Type B pancreatic cell (in vitro differentiated cells): ENCODE data around the gene MAB21L2. TPM values are rescaled to one million over a fixed set of nuclear protein-coding genes. Genes with fewer than 3 reads are reported as not detected.
A peak's percentile ranks its signal among the peaks of the same experiment; 100 is the strongest.

Source experiments
- DNase-seq: peaks from one replicate; pipeline ENCODE4 v3.0.0; 2021; ENCODE audit warnings: mixed read lengths; ENCODE audit not compliant: unreplicated experiment; ENCODE audit errors: extremely low spot score
- H3K27ac Mint-ChIP-seq: 2 replicates; pipeline ENCODE4 v1.8.0; 2021; ENCODE audit warnings: mild to moderate bottlenecking, mixed read lengths
- H3K27me3 Mint-ChIP-seq: 2 replicates; pipeline ENCODE4 v1.8.0; 2021; ENCODE audit warnings: mixed read lengths
- H3K36me3 Mint-ChIP-seq: 2 replicates; pipeline ENCODE4 v1.8.0; 2021; ENCODE audit warnings: mixed read lengths
- H3K4me1 Mint-ChIP-seq: one replicate; pipeline ENCODE4 v1.8.0; 2021; ENCODE audit warnings: mixed read lengths; ENCODE audit not compliant: unreplicated experiment
- H3K4me3 Mint-ChIP-seq: 2 replicates; pipeline ENCODE4 v1.8.0; 2021; ENCODE audit warnings: mild to moderate bottlenecking, mixed read lengths
- H3K9me3 Mint-ChIP-seq: 2 replicates; pipeline ENCODE4 v1.8.0; 2021; ENCODE audit warnings: mixed read lengths
- total RNA-seq: library from RNA; stranded (reverse); gene quantifications from 2 replicates; pipeline ENCODE4 v1.2.1, GENCODE V29; 2021; ENCODE audit warnings: low replicate concordance
- TF ChIP-seq, protein P1 (sequence below): fragments of 200-600 bp; sonication (generic); conservative IDR thresholded peaks from 2 replicates; pipeline ENCODE4 v1.5.0; 2021; ENCODE audit warnings: antibody characterized with exemption, mild to moderate bottlenecking

The MAB21L2 gene
- total RNA-seq, 1 donor from 2014 or later: 114 TPM

DNA sequence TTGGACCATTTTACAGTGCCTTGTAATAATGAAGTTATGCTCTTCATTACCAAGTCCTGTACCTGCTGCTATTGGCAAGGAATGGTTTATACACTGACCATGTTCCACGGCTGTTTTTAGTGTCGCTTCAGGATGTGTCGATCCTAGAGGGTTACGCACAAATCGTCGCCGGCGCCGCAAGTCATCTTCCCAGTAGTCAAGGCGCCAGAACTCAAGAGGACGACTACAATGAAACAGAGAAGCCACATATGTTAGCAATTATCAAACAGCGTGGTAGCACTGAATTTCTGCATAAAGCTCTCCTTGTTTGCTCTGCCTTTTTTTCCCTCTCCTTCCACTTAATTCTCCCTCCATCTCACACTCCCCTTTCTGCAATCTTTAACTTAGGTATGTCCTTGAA lies 17.0 kb downstream of the MAB21L2 start:
- DNase-seq: no peak
- Mint-ChIP-seq H3K4me1 (peaks cover 16% of the 10 kb centered on the region), H3K27ac (peak overlapping the region; percentile 66), H3K27me3 (no peaks in the 10 kb centered on the region), H3K9me3 (no peaks in the 10 kb centered on the region), H3K36me3 (no peaks in the 10 kb centered on the region), H3K4me3 (peak overlapping the region; percentile 66)
- TF ChIP-seq, protein P1, sequence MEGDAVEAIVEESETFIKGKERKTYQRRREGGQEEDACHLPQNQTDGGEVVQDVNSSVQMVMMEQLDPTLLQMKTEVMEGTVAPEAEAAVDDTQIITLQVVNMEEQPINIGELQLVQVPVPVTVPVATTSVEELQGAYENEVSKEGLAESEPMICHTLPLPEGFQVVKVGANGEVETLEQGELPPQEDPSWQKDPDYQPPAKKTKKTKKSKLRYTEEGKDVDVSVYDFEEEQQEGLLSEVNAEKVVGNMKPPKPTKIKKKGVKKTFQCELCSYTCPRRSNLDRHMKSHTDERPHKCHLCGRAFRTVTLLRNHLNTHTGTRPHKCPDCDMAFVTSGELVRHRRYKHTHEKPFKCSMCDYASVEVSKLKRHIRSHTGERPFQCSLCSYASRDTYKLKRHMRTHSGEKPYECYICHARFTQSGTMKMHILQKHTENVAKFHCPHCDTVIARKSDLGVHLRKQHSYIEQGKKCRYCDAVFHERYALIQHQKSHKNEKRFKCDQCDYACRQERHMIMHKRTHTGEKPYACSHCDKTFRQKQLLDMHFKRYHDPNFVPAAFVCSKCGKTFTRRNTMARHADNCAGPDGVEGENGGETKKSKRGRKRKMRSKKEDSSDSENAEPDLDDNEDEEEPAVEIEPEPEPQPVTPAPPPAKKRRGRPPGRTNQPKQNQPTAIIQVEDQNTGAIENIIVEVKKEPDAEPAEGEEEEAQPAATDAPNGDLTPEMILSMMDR: no peak

DNA sequence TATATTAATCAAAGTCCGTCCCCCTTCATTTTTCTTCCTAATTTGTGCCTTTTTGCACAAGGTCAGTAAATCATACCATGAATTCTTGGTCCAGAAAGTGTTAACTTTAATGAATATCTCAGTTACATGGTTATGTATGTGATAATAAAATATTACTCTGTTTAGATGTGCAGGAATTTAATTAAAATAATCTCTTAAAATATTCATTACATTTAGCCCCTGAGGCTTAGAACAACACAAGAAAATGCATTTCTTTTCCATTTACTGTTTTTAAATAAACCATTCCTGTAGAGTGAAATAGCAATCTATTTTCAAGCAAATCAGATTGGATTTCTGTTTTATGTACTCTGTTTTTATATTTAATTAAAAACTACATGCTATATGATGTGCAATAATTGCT lies 17.6 kb downstream of the MAB21L2 start:
- Mint-ChIP-seq H3K36me3 (no peaks in the 10 kb centered on the region), H3K9me3 (no peaks in the 10 kb centered on the region), H3K4me3 (no peak overlapping the region), H3K4me1 (peaks cover 16% of the 10 kb centered on the region), H3K27me3 (no peaks in the 10 kb centered on the region), H3K27ac (no peak overlapping the region)
- no peak for DNase-seq
- TF ChIP-seq, protein P1: no peak

DNA sequence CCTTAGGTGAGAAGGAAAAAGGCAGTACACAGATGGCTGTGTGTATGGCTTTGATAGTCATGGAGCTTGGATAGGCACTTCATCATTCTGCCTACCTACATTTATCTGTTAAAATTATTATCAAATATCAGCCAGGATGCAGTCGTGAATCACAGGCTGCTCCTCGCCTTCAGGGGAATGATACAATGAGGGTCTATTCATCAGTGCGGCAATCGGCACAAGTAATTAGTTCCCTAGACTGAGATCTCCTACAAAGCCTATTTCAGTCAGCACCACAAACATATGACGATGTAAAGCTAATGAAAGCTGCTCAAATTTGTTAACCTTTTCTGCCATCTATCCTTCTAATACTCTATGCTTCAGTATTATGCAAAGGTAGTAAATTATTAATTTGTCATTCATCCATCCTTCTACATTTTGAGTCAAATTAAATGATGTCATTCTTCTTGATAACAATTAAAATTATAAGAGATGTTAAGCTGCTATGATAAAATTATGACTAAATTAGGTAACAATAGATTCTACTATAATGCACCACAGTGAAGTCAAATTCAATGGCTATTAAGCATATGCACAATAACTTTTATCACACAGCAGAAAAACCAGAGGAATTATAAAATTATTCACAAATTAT lies 19.0 kb downstream of the MAB21L2 start:
- Mint-ChIP-seq H3K36me3 (no peaks in the 10 kb centered on the region), H3K4me1 (peaks cover 16% of the 10 kb centered on the region)

DNA sequence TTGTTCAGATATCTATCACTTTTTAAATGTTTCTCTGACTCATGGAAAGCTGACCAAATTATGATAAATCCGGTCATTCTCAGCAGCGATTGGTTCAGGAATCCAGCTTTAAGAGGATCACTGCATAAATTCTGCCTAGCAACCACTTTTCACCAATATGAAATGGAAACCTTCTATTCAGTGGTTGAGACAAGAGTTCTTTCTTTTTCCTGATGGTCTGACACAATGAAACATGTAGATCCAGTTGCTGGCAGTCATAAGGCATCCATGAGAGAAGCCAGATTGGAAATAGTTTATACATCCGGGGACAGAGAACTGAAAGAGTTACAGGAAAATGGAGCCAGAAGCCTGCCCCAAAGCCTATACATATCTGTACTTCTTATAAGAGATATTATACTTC lies 27.2 kb downstream of the MAB21L2 start:
- TF ChIP-seq, protein P1: no peak
- no peaks in the 10 kb centered on the region for H3K36me3 Mint-ChIP-seq

More for the DNA sequence above, 19.0 kb downstream of the MAB21L2 start:
- H3K4me3 Mint-ChIP-seq: no peak overlapping the region
- H3K27ac Mint-ChIP-seq: no peak overlapping the region
- H3K9me3 Mint-ChIP-seq: no peaks in the 10 kb centered on the region
- DNase-seq: no peak
- H3K27me3 Mint-ChIP-seq: no peaks in the 10 kb centered on the region
- TF ChIP-seq, protein P1: no peak

DNA sequence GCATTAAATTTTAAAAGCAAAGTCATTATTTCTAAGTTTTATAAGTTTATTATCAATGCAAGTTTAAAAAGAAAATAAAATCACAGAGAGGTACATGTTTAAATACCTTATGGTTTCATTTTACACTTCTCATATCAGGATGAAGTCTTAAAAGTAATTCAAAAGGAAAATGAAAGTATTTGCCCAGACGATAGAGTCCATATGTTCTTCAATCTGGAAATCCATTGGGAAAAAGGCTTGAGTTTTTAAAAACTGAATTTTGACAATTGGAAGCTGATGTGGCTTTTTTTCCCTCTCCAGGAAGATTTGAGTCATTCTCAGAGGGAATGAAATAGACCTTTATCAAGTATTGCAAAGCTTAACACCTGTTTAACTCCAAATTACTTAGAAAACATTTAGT lies 37.1 kb downstream of the MAB21L2 start:
- Mint-ChIP-seq H3K4me3 (no peak overlapping the region), H3K36me3 (peaks cover 3% of the 10 kb centered on the region), H3K27ac (no peak overlapping the region), H3K4me1 (no peaks in the 10 kb centered on the region), H3K27me3 (no peaks in the 10 kb centered on the region), H3K9me3 (no peaks in the 10 kb centered on the region)
- TF ChIP-seq, protein P1: no peak
- DNase-seq: no peak

More for the DNA sequence above, 27.2 kb downstream of the MAB21L2 start:
- no peak overlapping the region for H3K27ac Mint-ChIP-seq
- H3K9me3 Mint-ChIP-seq: no peaks in the 10 kb centered on the region
- no peak overlapping the region for H3K4me3 Mint-ChIP-seq
- H3K4me1 Mint-ChIP-seq: no peaks in the 10 kb centered on the region
- H3K27me3 Mint-ChIP-seq: no peaks in the 10 kb centered on the region
- DNase-seq: no peak
